Loucy (cell line): ENCODE data around the gene GPX3.

Experiments
- H2AFZ ChIP-seq: fragments of 200-600 bp; sonication (generic); 2 replicates; pipeline ENCODE4 v1.6.0; 2016; ENCODE audit warnings: antibody characterized with exemption, mild to moderate bottlenecking, low read length, moderate library complexity
- H3F3A ChIP-seq: fragments of 200-600 bp; 2 replicates; pipeline ENCODE4 v1.6.0; 2016; ENCODE audit warnings: antibody characterized with exemption, low read depth, mild to moderate bottlenecking
- H3K27me3 ChIP-seq: fragments of 200-600 bp; sonication (generic); 2 replicates; pipeline ENCODE4 v1.6.1; 2014; ENCODE audit warnings: low read length, mild to moderate bottlenecking; ENCODE audit not compliant: insufficient read depth, poor library complexity, severe bottlenecking
- H3K36me3 ChIP-seq: fragments of 200-600 bp; sonication (generic); 2 replicates; pipeline ENCODE4 v1.6.1; 2016; ENCODE audit warnings: low read length; ENCODE audit not compliant: insufficient read depth
- H3K4me1 ChIP-seq: fragments of 200-600 bp; sonication (generic); 2 replicates; pipeline ENCODE4 v1.5.1; 2014; ENCODE audit warnings: low read length, mild to moderate bottlenecking; ENCODE audit not compliant: insufficient read depth, poor library complexity, severe bottlenecking
- H3K4me2 ChIP-seq: fragments of 200-600 bp; sonication (generic); 2 replicates; pipeline ENCODE4 v1.6.0; 2014; ENCODE audit warnings: antibody characterized with exemption, low read length, low read depth, mild to moderate bottlenecking; ENCODE audit not compliant: poor library complexity, severe bottlenecking
- H3K4me3 ChIP-seq: fragments of 200-600 bp; sonication (generic); 2 replicates; pipeline ENCODE4 v1.5.1; 2014; ENCODE audit warnings: low read length, mild to moderate bottlenecking, mixed read lengths; ENCODE audit not compliant: poor library complexity, severe bottlenecking
- H3K79me2 ChIP-seq: fragments of 200-600 bp; sonication (generic); 2 replicates; pipeline ENCODE4 v1.6.1; 2014; ENCODE audit warnings: low read length; ENCODE audit not compliant: insufficient read depth
- H3K9ac ChIP-seq: fragments of 200-600 bp; sonication (generic); 2 replicates; pipeline ENCODE4 v1.6.0; 2014; ENCODE audit warnings: mild to moderate bottlenecking, low read depth, low read length, moderate library complexity; ENCODE audit not compliant: poor library complexity, severe bottlenecking
- H3K9me2 ChIP-seq: fragments of 200-600 bp; sonication (generic); replicated peaks from 2 replicates; pipeline ENCODE4 v1.6.1; 2016; ENCODE audit warnings: low read depth, low read length, mixed read lengths
- H3K9me3 ChIP-seq: fragments of 200-600 bp; sonication (generic); 2 replicates; pipeline ENCODE4 v1.6.1; 2014; ENCODE audit warnings: mild to moderate bottlenecking, antibody characterized with exemption, low read length, low read depth; ENCODE audit not compliant: insufficient read depth
- H4K20me1 ChIP-seq: fragments of 200-600 bp; sonication (generic); 2 replicates; pipeline ENCODE4 v1.6.0; 2014; ENCODE audit warnings: antibody characterized with exemption, low read length, mild to moderate bottlenecking; ENCODE audit not compliant: insufficient read depth, poor library complexity, severe bottlenecking
- EZH2phosphoT487 ChIP-seq: fragments of 200-600 bp; IDR thresholded peaks from 2 replicates; pipeline ENCODE4 v1.6.1; 2018; ENCODE audit warnings: antibody characterized with exemption, mild to moderate bottlenecking, moderate library complexity, borderline replicate concordance
- TF ChIP-seq, protein P1 (sequence below): fragments of 200-600 bp; sonication (generic); conservative IDR thresholded peaks from 2 replicates; pipeline ENCODE4 v1.5.1; 2014; ENCODE audit warnings: mild to moderate bottlenecking, antibody characterized with exemption, low read length

Gene GPX3

DNA sequence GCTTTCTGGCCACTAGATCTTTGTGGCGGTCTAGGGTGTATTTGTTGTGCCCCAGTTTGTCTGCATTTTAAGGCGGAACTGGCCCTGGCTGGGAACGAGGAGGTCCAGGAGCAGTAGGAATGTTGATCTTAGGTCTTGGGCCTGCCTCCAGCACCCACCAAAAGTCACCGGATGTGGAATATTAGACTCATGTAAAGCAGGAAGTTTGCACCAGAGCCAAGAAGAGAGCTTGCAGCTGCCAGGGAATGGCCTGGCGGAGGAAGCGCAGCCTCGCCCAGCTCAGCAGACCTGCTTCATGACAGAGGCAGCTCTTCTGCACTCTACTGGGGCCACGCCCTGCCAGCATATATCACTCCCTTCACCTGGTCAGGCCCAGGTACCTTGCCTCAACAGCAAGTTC, 3.3 kb downstream of the GPX3 start:
- H3K9ac ChIP-seq = no peak overlapping the region
- H3K9me3 ChIP-seq = no peaks in the 10 kb centered on the region
- no peak overlapping the region for H3K4me2 ChIP-seq
- H3K27me3 ChIP-seq = no peaks in the 10 kb centered on the region
- H2AFZ ChIP-seq = no peak overlapping the region
- H3F3A ChIP-seq = no peaks in the 10 kb centered on the region
- H3K4me1 ChIP-seq = peaks cover 3% of the 10 kb centered on the region
- H3K9me2 ChIP-seq = no peaks in the 10 kb centered on the region
- TF ChIP-seq, protein P1, sequence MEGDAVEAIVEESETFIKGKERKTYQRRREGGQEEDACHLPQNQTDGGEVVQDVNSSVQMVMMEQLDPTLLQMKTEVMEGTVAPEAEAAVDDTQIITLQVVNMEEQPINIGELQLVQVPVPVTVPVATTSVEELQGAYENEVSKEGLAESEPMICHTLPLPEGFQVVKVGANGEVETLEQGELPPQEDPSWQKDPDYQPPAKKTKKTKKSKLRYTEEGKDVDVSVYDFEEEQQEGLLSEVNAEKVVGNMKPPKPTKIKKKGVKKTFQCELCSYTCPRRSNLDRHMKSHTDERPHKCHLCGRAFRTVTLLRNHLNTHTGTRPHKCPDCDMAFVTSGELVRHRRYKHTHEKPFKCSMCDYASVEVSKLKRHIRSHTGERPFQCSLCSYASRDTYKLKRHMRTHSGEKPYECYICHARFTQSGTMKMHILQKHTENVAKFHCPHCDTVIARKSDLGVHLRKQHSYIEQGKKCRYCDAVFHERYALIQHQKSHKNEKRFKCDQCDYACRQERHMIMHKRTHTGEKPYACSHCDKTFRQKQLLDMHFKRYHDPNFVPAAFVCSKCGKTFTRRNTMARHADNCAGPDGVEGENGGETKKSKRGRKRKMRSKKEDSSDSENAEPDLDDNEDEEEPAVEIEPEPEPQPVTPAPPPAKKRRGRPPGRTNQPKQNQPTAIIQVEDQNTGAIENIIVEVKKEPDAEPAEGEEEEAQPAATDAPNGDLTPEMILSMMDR = no peak
- no peak for TF ChIP-seq EZH2phosphoT487
- no peaks in the 10 kb centered on the region for H3K79me2 ChIP-seq
- H3K36me3 ChIP-seq = peaks cover 8% of the 10 kb centered on the region; the same call in 1 of the 2 replicates
- H3K4me3 ChIP-seq = no peak overlapping the region
- no peaks in the 10 kb centered on the region for H4K20me1 ChIP-seq

DNA sequence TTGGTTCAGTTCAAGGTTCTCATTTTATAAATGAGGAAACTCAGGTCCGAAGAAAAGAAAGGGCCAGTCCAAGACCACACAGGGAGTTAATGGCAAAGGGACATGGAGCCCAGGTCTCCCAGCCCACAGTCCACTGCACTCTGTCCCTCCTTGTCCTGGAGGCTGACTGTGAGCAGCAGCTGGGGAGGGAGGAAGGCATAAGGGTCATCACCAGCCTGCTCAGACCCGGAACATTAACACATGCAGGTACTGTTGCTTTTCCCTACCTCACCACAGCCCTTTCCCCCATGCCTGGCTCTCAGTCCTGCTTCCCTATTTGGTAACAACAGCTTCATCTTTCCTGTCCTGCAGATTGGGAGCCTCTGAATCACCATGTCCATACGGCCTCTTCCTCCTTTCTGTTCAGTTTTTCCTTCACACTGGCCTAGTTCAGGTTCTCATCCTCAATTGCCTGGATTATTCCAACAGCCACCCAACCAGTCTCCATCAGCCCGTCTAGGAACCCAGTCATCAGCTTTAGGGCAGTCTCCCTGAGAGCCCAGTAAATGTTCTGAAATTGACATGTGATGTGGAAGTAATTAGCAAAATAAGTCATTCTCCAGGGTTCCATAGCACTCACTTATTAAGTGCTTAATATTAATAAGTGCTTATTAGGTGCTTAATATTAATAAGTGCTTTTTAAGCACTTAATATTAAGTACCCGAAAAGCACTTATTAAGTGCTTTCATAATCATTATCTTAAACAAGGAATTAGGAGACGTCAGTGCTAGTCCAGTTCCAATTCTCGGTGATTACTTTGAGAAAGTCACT, 4.3 kb downstream of the GPX3 start:
- Histone ChIP-seq H3K79me2 (no peaks in the 10 kb centered on the region), H3K9me3 (no peaks in the 10 kb centered on the region), H4K20me1 (no peaks in the 10 kb centered on the region), H3K4me2 (no peak overlapping the region), H3K4me1 (no peaks in the 10 kb centered on the region), H3K9ac (no peak overlapping the region), H3F3A (no peaks in the 10 kb centered on the region), H3K9me2 (no peaks in the 10 kb centered on the region), H3K27me3 (no peaks in the 10 kb centered on the region), H2AFZ (no peak overlapping the region), H3K36me3 (peaks cover 18% of the 10 kb centered on the region; the same call in 1 of the 2 replicates), H3K4me3 (no peak overlapping the region)
- TF ChIP-seq, protein P1 = no peak
- TF ChIP-seq EZH2phosphoT487 = no peak

DNA sequence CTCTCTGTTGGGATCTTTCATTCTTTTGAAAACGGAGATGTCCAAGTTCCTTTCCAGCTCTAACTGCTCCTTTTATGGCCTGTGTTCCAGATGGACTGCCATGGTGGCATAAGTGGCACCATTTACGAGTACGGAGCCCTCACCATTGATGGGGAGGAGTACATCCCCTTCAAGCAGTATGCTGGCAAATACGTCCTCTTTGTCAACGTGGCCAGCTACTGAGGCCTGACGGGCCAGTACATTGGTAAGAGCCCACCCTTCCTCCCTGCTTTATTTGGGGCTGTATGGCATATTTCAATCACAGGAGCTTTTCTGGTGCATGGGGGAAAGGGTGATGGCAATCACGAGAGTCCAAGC, 4.8 kb downstream of the GPX3 start:
- no peaks in the 10 kb centered on the region for H3K9me3 ChIP-seq
- H3K4me1 ChIP-seq = no peaks in the 10 kb centered on the region

More for the DNA sequence above, 4.8 kb downstream of the GPX3 start:
- H4K20me1 ChIP-seq = no peaks in the 10 kb centered on the region
- H3K27me3 ChIP-seq = no peaks in the 10 kb centered on the region
- H3K36me3 ChIP-seq = peaks cover 24% of the 10 kb centered on the region; the same call in 1 of the 2 replicates
- H3K9me2 ChIP-seq = no peaks in the 10 kb centered on the region
- TF ChIP-seq EZH2phosphoT487 = no peak
- TF ChIP-seq, protein P1 = no peak
- no peak overlapping the region for H3K9ac ChIP-seq
- H2AFZ ChIP-seq = no peak overlapping the region
- H3K79me2 ChIP-seq = no peaks in the 10 kb centered on the region
- H3K4me2 ChIP-seq = no peak overlapping the region
- H3F3A ChIP-seq = no peaks in the 10 kb centered on the region
- no peak overlapping the region for H3K4me3 ChIP-seq
